GM18508 (cell line): ENCODE results near the gene TTF2.

Experiments used
- ATAC-seq: cut with Tn5 transposase; IDR thresholded peaks from one replicate; pipeline ENCODE4 v1.9.1; 2021; ENCODE audit warnings: moderate number of reproducible peaks; ENCODE audit not compliant: insufficient read depth, unreplicated experiment

The TTF2 gene

DNA sequence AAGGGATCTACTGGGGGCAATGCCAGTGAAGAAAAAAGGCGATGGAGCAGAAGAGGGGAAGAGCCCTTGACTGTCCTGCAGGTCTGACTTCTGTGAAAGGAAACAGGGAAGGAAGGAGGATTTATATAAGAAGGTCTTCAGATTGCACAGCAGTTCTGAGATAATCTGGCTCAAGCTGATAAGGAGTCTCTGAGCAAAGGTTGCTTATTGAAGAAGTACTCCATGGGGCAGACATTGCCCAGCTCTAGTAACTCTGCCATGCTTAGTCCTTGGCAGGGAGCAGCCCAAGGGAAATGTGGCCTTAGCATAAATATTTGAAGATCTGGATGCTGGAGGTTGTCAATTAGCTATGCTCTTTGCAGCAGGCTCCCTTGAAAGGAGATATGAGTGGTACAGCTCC is 15.9 kb upstream of the TTF2 start:
- no peak for ATAC-seq

DNA sequence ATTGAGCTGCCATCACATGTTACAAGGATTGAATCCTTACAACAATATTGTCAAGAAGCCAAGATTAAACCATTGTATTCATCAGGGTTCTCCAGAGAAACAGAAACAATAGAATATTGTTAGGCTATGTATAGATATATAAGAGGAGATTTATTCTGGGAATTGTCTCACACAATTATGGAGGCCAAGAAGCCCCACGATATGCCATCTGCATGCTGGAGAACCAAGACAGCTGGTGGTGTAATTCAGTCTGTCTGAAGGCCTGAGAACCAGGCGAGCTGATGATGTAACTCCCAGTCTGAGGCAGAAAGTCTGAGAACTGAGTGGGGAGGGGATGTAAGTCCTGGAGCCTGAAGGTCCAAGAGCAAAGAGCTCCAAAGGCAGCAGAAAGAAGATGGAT is 14.5 kb upstream of the TTF2 start:
- ATAC-seq: no peak

DNA sequence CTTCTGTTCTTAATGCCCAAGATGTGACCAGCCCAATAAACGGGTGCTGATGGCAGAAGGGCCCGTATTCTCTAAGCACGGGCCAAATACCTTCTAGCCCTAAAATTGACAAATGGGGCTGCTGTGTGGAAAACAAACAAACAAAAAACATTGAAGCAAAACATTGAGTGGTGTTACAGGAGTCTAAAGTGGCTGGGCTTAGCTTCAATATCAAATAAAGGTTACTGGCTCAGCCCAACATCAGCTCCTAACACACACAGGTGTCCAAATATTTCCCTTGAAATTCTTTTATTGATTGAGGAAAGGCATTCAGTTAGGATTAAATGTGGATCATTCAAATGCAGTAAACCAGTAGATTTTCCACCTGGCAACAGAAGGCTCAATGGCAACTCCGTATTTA is 13.3 kb upstream of the TTF2 start:
- no peak for ATAC-seq

DNA sequence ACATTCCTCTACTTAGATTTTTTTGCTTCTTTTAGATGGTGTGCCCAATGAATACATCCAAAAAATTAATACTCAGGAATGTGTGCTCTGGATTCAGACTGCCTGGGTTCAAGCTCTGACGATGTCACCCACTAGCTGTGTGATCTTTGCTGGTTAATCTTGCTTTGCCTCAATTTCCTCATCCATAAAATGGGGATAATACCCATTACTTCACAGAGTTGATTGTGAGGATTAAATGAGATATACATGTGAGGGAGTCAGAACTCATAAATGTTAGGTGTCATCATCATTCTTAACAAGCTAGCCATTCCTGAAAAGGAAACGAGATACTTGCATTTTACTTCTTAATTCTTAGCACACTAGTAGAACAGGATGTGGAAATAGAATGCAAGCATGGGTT is 12.9 kb upstream of the TTF2 start:
- no peak for ATAC-seq

DNA sequence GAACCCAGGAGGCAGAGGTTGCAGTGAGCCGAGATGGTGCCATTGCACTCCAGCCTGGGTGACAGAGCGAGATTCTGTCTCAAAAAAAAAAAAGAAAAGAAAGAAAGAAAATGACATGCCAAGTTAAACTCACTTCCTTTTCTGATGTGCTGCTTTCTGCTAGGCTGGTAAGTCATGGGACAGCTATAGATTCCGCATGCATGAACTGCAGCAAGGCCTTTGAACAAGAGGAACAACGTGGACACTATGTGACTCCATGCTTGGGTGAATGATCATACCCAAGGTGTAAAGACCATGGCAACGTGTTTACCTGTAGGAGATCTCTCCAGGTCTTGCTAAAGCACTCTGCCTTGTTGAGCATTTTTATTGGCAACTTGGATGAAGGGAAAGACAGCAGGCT is 10.3 kb upstream of the TTF2 start:
- ATAC-seq: no peak

DNA sequence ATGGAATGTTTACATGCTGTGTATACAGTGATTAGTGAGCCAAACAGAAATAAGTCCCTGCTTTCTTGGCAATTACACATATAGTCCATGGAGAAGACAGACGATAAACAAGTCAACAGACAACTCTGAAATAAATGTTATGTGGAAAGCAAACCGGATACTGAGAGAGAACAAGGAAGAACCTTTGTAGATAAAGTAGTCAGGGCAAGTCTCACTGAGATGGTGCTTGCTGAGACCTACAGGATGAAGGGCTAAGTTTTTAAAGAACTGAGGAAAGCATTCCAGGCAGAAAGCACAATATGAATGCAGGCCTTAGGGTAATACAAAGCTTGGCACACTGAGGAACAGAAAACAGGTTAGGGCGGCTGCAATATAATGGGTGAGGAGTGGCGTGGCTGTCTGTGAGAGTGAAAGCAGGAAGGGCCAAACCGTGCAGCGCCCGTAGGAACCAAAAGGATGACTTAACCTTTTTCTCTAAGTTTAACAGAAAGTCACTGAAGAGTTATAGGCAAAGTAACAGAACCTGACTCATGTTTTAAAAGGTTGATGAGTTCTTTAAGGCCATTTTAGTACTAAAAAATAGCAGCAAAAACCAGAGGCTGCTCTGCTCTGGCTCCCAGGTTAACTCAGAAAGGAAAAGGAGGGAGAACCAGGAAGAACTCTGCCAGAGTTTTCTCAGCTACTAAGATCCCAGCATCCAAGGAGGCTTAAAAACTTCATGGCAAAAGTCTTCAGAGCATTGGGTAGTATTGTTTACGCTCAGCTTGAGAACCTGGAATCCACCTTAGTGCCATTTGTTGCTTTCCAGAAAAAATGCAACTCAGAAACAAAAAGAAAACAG is 8.7 kb upstream of the TTF2 start:
- no peak for ATAC-seq

DNA sequence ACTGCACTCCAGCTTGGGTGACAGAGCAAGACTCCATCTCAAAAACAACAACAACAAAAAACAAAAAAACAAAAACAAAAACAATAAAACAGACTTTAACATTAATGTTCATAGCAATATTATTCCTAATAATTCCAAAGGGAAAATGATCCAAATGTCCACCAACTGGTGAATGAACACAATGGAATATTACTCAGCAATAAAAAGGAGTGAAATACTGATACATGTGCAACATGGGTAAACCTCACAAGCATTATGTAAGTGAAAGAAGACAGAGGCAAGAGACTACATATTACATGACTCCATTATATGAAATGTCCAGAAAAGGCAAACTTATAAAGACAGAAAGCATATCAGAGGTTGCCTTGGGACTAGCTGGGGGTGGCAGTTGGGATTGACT is 6.1 kb upstream of the TTF2 start:
- ATAC-seq: no peak

DNA sequence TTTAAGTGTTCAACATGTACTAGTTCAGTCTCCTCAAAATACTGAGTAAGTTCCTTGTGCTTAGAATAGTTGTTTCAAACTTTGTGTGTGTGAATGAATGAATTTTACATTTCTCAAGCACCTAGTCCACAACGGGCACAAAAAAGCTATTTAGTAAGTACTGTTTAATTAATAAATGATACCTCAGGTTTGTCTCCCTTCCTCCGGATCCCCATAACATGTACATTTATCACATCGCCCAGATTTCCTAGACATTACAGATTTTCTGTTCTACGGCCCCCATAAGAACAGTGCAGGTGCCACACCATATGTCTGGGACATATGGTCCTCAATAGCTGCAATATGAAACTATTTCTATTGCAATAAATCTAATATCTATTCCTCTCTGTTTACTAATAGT is 1.3 kb upstream of the TTF2 start:
- ATAC-seq: no peak

DNA sequence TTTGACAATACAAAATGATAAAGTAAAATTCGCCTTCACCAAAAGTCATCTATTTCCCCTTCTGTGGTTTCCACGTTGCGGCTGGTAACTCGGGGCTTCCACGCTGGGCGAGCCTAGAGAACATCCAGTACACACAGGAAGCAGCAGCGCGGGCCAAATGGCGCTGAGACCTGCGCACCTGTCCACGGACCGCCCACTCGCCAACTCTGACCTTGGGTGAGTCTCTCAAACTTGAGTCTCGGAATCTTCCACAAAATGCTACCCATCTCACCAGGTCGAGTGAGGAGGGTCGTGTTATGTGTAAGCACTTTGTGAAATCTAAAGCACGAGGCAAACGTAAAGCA is 820 bp upstream of the TTF2 start:
- peak; percentile 29 for ATAC-seq

DNA sequence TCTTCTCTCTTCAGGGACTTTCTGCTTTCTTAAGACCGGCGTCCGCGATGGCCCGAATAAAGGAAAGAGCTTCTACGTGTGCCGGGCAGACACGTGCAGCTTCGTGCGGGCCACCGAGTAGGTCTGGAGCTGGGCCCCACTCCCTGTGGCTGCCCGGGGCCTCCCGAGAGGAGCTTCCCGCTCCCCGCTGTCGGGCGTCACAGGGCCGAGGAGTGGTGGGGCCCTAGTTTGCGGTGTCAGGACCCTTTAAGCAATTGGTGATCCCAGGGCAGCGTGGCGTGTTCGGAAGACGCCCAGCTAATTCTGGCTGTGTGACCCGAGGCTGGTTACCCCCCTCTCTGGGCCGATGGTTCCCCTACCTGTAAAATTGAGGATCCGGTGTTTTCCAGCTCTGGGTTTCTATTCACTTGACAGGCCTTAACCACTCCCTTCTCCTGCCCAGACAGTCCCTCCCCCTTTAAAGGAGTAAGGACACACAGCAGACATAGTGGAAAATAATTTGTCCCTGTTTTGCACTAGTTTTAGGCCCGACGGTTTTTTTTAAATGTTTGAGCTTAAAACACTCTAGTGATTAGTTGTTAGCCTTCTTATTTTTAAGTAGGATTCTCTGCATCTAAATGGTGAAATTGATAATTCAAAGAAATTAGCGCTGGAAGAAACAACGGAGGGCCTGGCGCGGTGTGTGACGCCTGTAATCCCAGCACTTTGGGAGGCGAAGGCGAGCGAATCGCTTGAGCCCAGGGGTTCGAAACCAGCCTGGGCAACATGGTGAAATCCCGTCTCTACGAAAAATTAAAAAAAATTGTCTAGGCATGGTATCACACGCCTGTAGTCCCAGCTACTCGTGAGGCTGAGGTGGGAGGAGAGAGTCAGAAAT is 553 bp downstream of the TTF2 start:
- no peak for ATAC-seq

DNA sequence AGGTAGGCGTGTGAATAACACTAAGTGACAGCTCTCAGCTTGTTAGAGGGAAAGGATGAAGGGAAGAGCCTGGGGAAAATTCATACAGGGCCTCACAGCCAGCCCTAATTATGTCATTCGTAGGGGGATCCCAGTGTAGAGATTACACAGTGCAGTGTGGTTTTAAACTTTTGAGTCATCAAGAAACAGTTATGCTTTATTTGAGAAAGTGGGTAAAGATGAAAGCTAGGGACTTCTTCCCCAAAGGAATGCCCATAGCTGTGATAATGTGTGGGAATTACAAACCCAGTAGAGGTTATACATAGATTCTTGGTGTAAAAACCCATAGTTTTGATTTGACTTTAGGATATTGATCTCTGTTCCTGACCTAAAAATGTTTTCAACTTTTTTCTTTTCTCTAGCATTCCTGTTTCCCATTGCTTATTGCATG is 1.9 kb downstream of the TTF2 start:
- peak; percentile 32 for ATAC-seq

DNA sequence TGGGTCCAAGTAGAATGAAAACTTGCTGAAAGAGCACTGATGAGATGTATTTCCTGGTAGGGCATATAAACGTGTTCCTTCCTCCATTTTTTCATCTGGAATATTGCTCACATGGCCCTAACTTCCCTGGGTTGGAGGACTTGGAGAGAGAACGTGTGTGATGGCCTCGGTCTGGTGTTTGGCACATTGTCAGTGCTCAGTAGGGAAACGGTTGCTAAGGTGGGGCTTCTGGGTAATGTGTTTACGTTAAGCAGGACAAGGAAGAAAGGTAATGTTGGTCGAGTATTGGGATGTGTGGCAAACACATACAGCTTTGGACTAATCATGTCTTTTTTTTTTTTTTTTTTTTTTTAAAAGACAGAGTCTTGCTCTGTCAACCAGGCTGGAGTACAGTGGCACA is 6.2 kb downstream of the TTF2 start:
- no peak for ATAC-seq

DNA sequence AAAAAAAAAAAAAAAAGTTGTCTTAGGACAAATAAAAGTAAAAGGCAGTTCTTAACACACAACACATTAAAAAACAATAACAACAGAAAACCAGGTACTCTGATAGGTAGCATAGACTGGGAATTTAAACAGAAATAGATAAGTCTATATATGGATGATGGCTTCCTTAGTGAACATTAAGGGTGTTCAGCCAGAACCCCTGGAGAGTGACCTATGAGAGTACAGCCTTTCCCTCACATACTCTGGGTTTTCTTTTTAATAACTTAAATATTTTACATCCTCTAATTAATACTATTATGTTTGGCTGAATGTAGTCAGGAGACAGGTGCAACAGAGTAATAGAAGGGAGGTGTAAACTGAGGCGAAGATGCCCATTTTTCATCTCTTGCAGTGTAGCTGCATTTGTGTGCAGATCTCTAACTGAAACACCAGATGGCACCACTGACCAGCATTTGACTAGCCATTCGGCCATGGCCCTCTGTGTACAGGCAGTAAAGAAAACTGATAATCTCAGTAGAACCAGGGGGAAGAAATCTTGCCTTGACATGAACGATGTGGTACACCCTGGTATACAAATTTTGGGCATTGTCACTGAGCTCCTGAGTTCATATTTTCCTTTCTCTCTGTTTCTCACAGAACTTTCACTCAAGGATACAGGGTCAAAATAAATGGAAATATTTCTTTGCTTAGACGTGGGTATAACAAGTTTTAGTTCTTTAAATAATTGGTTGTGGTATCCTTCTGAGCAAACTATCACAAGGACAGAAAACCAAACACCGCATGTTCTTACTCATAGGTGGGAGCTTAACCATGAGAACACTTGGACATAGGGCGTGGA is 7.6 kb downstream of the TTF2 start:
- ATAC-seq: no peak

DNA sequence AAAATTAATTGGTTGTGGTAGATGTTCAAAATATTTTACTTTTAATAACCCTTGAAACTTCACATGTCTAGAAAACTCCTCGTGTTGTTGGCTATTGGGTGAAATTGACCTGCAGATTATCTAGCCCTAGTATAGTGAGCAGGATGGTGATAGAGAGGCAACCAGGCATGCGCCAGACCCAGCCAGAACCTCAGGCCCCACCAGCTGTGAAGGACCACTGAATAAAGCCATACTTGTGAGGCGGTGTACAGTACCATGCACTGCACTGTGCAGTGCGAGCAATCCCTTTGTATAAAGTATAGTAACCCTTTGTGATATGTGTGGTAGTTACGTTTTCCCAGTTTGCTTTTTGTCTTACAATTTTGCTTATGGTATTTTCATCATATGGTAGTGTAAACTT is 8.5 kb downstream of the TTF2 start:
- no peak for ATAC-seq

DNA sequence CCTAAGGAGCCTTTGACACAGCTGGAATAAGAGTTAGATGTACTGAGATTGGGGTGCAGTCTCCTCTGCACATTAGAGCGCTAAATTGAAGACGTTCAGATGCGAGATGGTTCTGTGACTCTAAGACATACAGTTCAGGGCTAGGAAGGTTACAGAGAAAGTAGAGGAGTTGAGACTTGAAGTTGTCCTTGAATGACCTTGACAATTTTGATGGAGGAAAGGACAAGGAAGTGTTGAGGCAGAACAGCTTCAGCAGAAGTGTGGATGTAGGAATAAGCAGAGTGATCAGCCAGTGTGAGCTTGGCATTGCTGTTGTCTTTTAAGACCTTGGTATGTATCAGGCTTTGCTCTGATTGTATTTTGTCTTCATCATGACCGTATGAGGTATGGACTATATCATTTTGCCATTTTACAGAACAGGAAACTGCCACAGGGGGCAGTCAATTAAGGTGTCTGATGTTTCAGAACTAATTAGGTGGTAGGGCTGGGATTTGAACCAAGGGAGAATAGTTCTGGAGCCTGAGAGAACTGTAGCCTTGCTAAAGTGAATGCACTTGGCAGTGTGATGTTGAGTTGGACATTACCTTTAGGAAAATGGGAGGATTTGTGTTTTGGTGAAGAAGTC is 9.2 kb downstream of the TTF2 start:
- ATAC-seq: no peak

DNA sequence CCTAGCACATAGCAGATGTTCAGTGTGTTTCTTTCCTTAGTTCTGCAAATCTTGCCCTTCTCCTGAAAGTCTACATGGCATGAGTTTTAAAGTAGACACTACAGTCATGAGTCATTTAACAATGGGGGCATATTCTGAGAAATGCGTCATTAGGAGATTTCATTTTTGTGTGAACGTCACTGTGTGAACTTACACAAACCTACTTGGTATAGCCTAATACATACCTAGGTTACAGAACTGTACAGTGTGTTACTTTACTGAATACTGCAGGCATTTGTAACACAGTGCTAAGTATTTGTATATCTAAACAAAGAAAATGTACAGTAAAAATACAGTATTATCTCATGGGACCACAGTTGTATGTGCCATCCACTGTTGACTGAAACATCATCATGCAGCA is 10.0 kb downstream of the TTF2 start:
- ATAC-seq: no peak

DNA sequence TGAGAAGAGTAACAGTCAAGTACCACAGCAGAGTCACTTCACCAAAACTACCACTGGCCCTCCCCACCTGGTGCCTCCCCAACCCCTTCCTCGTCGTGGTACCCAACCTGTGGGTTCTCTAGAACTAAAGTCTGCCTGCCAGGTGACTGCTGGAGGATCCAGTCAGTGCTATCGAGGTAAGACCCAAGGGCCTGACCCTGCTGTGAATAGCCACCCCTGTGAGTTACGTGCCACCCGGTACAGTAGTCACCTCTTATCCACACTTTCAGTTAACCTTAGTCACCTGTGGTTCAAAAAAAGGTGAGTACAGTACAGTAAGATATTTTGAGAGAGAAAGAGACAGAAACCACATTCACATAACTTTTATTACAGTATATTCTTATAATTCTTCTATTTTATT is 16.5 kb downstream of the TTF2 start:
- no peak for ATAC-seq

DNA sequence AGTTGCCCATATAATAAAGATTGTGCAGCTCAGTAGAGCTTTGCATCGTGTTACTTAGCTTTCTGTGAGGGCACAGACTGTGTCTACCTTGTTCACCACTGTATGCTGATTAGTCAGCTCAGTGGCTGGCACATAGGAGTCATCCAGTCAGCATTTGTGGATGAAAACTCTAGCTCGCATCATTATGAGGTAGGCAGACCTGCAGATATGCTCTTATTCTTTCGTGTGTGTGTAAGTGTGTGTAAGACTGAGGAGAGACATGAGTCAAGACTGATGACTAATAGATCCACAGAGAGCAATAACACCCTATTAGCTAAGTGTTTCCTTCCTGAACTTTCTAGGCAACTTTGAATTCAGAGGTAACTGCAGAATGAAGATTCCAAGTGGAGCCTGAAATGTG is 17.1 kb downstream of the TTF2 start:
- no peak for ATAC-seq

DNA sequence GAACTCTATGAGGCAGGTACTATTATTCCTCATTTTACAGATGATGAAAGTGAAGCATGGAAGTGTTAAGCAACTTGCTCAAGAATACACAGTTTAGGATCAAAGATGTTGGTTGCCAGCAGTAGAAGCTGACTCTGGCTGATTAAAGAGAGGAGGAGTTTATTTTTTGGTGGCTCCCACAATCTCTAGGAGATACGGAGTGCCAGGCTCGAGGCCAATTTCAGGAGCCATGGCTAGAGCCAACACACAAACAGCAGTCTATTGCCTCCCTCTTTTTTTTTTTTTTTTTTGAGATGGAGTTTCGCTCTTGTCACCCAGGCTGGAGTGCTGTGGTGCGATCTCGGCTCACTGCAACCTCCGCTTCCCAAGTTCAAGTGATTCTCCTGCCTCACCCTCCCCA is 19.6 kb downstream of the TTF2 start:
- no peak for ATAC-seq

DNA sequence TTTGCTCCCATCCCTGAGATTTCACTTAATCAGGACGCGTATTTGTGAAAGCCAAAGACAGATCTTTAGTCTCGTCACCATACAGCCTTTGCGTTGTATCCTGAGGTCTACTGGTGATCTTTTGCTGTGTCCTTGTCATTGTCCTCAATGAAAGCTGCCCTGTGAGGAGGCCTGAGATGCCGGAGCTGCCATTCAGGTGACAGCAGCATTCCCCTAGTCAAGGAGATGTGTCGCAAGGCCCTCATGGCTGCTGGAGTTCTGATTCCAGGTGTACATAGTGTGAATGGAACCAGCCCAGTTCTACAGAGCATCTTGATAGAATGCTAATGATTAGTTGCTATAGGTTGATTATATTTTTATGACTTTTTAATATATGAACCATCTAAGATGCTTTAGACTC is 24.1 kb downstream of the TTF2 start:
- no peak for ATAC-seq
